GM12801 (cell line): Measurements from ENCODE around the gene NHSL1.

Experiments
- CTCF ChIP-seq: IDR thresholded peaks from one replicate; pipeline ENCODE4 v1.5.1; 2011; ENCODE audit warnings: control low read depth; ENCODE audit not compliant: insufficient read length; ENCODE audit errors: extremely low read depth

Gene NHSL1

GRCh38 chr6:138492871-138493270 lies 6.4 kb downstream of the NHSL1 start:
- no peak for TF ChIP-seq CTCF

- no peak for TF ChIP-seq CTCF
Observed at GRCh38 chr6:138492113-138492512, 7.2 kb downstream of the NHSL1 start.

GRCh38 chr6:138491017-138491416 lies 8.3 kb downstream of the NHSL1 start:
- TF ChIP-seq CTCF: no peak

- TF ChIP-seq CTCF: no peak
Observed at GRCh38 chr6:138489846-138490245, 9.4 kb downstream of the NHSL1 start.

- no peak for TF ChIP-seq CTCF
Observed at GRCh38 chr6:138487102-138487604, 12.1 kb downstream of the NHSL1 start.

- no peak for TF ChIP-seq CTCF
Observed at GRCh38 chr6:138486249-138487101, 12.8 kb downstream of the NHSL1 start.

GRCh38 chr6:138485586-138486248 lies 13.6 kb downstream of the NHSL1 start:
- TF ChIP-seq CTCF: no peak
